Cardiac muscle cell (in vitro differentiated cells and primary cell): ENCODE measurements around the gene SNX25. TPM values are rescaled to one million over a fixed set of nuclear protein-coding genes. Genes with fewer than 3 reads are reported as not detected.
"Not testable (repeated sequence)": the region's sequence is repeated elsewhere in the genome, so short reads cannot be mapped to it uniquely, and the experiment has no call there.

Source experiments
- DNase-seq, 2 donors: peaks; one replicate each; pipeline versions ENCODE4 v3.0.0 to v3.0.0-alpha.2; 2010 to 2017; ENCODE audit warnings: low read depth in 1 of 2, low spot score in 1 of 2
- H3K27ac ChIP-seq: fragments of 200-600 bp; sonication (generic); 2 replicates; pipeline ENCODE4 v1.5.1; 2016
- H3K27me3 ChIP-seq: fragments of 200-600 bp; sonication (generic); 2 replicates; pipeline ENCODE4 v1.6.0; 2016; ENCODE audit warnings: control low read depth
- H3K36me3 ChIP-seq: fragments of 200-600 bp; sonication (generic); 2 replicates; pipeline ENCODE4 v1.5.1; 2016; ENCODE audit warnings: control low read depth
- H3K4me1 ChIP-seq: fragments of 200-600 bp; sonication (generic); 2 replicates; pipeline ENCODE4 v1.8.1; 2017; ENCODE audit warnings: low read depth, mild to moderate bottlenecking, mixed run types
- H3K4me3 ChIP-seq: fragments of 200-600 bp; sonication (generic); 2 replicates; pipeline ENCODE4 v1.5.1; 2016; ENCODE audit warnings: mild to moderate bottlenecking
- H3K9me3 ChIP-seq: fragments of 200-600 bp; sonication (generic); 2 replicates; pipeline ENCODE4 v1.5.1; 2017; ENCODE audit warnings: low read depth, mild to moderate bottlenecking, control low read depth
- CTCF ChIP-seq: IDR thresholded peaks from 2 replicates; pipeline ENCODE4 v1.5.1; 2012; ENCODE audit warnings: low read depth, mild to moderate bottlenecking, low read length
- polyA plus RNA-seq: library from polyadenylated mRNA; unstranded; fragments of >200 nt; fragmentation: Nextera tagmentation; extraction: Ambion mirVana; gene quantifications from 2 replicates; pipeline ENCODE4 v1.2.1, GENCODE V29; 2016
- total RNA-seq: library from RNA; depleted of rRNA; stranded (reverse); fragments of >200 nt; gene quantifications from 2 replicates; pipeline ENCODE4 v1.2.3, GENCODE V29; 2016

SNX25 gene
- total and polyA plus RNA-seq, 2 experiments from 2014 or later = 19.7 to 20.9 TPM

GRCh38 chr4:185254434-185254833, 45.0 kb downstream of the SNX25 start:
- H3K4me1 ChIP-seq = peaks cover 17% of the 10 kb centered on the region
- no peaks in the 10 kb centered on the region for H3K27me3 ChIP-seq
- TF ChIP-seq CTCF = no peak
- no peak overlapping the region for H3K27ac ChIP-seq
- no peaks in the 10 kb centered on the region for H3K36me3 ChIP-seq
- H3K4me3 ChIP-seq = no peak overlapping the region
- peak in 1 of 2 donors; percentile 29 for DNase-seq
- H3K9me3 ChIP-seq = no peaks in the 10 kb centered on the region

- peaks cover 17% of the 10 kb centered on the region for H3K4me1 ChIP-seq
- H3K36me3 ChIP-seq = no peaks in the 10 kb centered on the region
- no peak overlapping the region for H3K27ac ChIP-seq
- H3K27me3 ChIP-seq = no peaks in the 10 kb centered on the region
- no peak for DNase-seq
- H3K4me3 ChIP-seq = no peak overlapping the region
- no peak for TF ChIP-seq CTCF
- H3K9me3 ChIP-seq = no peaks in the 10 kb centered on the region
Measured at GRCh38 chr4:185255868-185256267, 46.5 kb downstream of the SNX25 start.

GRCh38 chr4:185256446-185256845, 47.0 kb downstream of the SNX25 start:
- peaks cover 17% of the 10 kb centered on the region for H3K4me1 ChIP-seq
- H3K36me3 ChIP-seq = no peaks in the 10 kb centered on the region
- no peaks in the 10 kb centered on the region for H3K9me3 ChIP-seq
- peak in 1 of 2 donors; percentile 48 for DNase-seq
- no peaks in the 10 kb centered on the region for H3K27me3 ChIP-seq
- H3K4me3 ChIP-seq = no peak overlapping the region
- H3K27ac ChIP-seq = no peak overlapping the region
- TF ChIP-seq CTCF = no peak

GRCh38 chr4:185257086-185257485, 47.7 kb downstream of the SNX25 start:
- Histone ChIP-seq H3K36me3 (no peaks in the 10 kb centered on the region), H3K4me3 (no peak overlapping the region), H3K4me1 (peaks cover 17% of the 10 kb centered on the region), H3K9me3 (no peaks in the 10 kb centered on the region), H3K27me3 (no peaks in the 10 kb centered on the region), H3K27ac (no peak overlapping the region)
- DNase-seq = no peak
- no peak for TF ChIP-seq CTCF

- Histone ChIP-seq H3K9me3 (no peaks in the 10 kb centered on the region), H3K27me3 (no peaks in the 10 kb centered on the region), H3K4me3 (no peak overlapping the region), H3K4me1 (peaks cover 17% of the 10 kb centered on the region), H3K36me3 (no peaks in the 10 kb centered on the region), H3K27ac (no peak overlapping the region)
- no peak for DNase-seq
- no peak for TF ChIP-seq CTCF
Measured at GRCh38 chr4:185257694-185258093, 48.3 kb downstream of the SNX25 start.

- H3K9me3 ChIP-seq, H3K4me3 ChIP-seq, H3K27me3 ChIP-seq, H3K36me3 ChIP-seq, H3K27ac ChIP-seq: not testable (repeated sequence)
- DNase-seq = peak in 1 of 2 donors; percentile 69
- peaks cover 17% of the 10 kb centered on the region for H3K4me1 ChIP-seq
Measured at GRCh38 chr4:185258741-185259140, 49.3 kb downstream of the SNX25 start.
